OCI-M1 (cell line): ENCODE measurements around the gene RAB40C.

ENCODE experiments used
- DNase-seq: peaks from one replicate; lab custom pipeline; 2025; lab: John Stamatoyannopoulos, UW

RAB40C gene

GRCh38 chr16:617855-618254 is 28.0 kb downstream of the RAB40C start:
- no peak for DNase-seq

DNA sequence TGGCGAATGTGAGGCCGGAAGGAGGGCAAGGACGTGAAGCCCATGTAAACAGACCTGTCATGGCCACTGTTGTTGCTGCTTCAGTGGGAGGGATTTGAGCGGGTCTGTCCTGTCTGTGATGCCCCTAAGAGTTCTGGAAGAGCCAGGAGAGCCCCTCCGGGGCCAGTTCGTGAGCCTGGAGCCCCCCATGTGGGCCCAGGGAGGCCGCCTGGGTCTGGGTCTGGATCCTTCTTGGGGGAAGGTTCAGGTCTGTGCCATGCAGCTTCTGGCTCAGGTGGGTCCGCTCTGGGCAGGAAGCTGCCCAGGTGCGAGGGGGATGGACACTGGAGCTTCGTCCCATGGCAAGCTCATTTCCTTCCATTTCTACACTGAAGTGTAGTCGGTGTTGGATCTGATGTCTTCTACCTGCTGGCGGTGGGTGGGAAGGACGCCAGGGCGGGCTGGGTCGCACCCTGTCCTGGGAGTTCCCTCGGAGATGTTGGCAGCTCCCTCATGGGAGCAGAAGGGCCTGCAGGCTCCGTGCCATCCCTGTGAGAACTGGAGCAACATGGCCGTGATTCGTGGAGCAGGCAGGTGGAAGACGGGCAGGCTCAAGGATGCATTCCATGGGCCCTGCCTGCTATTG is 29.7 kb downstream of the RAB40C start:
- no peak for DNase-seq

GRCh38 chr16:620700-621525 is 31.0 kb downstream of the RAB40C start:
- DNase-seq, result no peak

DNA sequence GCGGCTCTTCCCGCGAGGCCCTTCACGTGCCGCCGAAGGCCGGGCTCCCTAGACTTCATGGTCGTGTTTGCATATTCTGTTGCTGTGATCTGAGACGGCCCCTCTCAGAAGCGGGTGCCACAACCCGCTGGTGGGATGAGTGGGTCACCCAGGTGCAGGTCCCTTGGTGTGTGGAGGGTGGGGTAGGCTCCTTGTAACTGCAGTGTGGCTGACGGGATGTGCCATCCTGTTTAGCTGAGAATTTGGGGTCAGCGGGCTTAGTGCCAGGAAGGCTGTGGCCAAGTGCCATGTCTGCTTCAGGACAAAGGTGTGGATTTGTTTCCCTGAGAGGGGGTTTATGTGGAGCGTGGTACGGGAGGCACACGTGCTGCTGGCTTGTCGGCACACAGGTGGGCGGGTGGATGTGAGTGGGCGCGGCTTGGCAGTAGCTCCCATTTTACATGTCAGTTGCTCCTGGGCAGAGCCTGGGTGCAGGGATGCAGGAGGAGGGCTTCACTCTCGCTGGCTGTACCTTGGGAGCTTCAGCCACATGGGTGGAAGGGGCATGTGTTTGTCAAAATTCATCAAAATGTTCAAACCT is 31.8 kb downstream of the RAB40C start:
- DNase-seq, result no peak

DNA sequence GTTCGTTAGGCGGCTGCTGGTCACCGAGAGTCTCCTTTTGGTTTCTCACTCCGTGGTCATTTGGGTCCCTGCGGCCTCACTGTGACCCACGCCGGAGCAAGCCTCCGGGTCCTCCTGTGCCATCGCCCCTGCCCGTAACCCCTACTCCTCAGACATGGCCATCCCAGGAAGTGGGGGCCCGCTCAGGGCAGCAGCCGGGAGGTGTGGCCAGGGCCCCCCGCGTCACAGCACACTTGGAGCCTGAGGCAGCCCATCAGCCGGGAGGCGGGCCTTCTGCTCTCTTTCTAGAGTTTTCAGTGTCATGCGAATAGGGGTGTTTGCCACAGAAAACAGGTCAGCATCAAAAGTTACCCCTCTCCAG is 33.0 kb downstream of the RAB40C start:
- DNase-seq, result no peak

DNA sequence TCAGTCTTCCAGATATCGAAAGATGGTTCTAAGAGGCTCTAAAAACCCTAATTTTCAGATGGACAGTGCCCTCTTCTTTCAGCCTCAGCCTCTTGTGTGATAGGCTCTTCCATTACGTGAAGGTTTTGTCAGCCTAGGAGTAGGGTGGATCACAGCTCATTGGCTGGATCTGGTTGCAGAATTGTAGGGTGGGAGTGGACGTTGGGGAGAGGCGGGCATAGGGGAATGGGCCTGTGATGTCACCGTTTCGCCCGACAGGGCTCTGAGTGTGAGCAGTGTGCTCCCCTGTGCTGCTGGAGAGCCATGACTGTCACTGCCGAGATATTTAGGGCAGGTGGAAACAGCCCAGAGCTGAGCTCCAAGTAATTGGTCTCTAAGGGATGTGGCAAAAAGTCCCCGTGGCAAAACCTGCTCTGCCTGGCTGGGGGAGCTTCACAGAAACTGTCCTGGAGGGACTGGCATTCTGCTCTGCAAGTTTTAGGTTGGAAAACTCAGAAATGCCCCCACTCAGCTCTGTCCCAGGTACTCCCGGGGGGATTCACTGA is 34.7 kb downstream of the RAB40C start:
- DNase-seq, result no peak

DNA sequence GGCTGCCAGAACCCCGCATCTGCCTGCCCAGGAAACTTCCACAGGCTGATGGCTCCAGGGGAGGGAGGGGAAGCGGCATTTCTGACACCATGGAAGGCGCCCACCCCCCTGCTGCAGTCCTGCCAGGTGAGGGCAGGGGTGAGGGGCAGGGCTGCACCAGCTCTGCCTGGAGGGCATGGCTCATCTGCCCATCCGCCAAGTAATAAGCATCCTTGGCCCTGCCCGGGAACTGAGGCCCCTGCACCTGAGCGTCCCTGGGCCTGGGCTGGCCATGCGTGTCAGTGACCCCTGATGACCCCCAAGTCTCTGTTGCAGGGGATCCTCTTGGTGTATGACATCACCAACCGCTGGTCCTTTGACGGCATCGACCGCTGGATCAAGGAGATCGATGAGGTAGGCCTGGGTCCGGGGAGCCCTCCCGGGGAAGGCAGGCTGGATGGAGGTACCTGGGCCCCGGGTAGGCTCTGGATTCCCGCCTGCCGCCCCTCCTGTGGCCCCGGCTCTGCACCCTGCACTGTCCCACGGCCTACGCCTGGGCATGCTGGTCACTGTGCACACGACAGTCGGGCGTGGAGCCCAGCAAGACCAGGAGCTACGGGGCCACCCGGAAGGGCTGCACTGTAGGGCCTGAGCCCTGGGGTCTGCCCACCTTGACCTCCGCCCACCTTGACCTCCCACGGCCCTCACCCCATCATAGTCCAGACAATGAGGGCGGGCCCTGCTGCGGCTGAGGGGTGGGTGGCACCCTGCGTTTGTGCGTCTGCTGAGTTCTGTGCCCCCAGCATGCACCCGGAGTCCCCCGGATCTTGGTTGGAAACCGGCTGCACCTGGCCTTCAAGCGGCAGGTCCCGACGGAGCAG is 35.5 kb downstream of the RAB40C start:
- DNase-seq, result no peak

GRCh38 chr16:625977-626765 is 36.3 kb downstream of the RAB40C start:
- no peak for DNase-seq

- DNase-seq, result no peak
Measured at GRCh38 chr16:626787-627453, 37.1 kb downstream of the RAB40C start.

DNA sequence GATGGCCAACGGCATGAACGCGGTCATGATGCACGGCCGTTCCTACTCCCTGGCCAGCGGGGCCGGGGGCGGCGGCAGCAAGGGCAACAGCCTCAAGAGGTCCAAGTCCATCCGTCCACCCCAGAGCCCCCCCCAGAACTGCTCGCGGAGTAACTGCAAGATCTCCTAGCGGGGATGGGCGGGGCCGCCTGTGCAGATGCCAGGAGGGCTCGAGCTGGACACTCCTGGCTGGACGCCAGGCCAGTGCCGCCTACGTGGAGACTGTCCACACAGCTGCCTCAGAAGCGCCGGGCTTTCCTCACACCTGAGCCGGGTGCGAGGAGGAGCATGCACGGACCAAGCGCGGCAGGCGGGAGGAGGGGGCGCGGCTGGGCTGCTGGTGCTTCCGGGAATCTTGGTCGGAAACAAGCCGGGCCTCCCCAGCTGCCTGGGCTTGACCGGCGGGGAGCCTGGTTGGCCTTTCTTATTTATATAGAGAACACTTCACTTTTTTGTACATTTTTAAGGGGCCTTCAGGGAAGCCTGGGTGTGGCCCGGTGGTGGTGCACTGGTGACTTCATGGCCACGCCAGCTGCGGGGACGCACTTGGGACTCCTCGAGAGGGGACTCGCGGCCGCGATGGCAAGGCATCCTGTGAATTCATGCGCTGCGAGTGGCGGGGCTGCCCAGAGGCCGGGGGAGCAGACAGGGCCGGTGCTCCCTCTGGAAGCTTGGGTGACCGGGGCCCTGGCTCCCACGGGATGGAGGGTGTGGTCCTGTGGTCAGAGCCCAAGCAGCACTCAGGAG is 37.8 kb downstream of the RAB40C start:
- no peak for DNase-seq

DNA sequence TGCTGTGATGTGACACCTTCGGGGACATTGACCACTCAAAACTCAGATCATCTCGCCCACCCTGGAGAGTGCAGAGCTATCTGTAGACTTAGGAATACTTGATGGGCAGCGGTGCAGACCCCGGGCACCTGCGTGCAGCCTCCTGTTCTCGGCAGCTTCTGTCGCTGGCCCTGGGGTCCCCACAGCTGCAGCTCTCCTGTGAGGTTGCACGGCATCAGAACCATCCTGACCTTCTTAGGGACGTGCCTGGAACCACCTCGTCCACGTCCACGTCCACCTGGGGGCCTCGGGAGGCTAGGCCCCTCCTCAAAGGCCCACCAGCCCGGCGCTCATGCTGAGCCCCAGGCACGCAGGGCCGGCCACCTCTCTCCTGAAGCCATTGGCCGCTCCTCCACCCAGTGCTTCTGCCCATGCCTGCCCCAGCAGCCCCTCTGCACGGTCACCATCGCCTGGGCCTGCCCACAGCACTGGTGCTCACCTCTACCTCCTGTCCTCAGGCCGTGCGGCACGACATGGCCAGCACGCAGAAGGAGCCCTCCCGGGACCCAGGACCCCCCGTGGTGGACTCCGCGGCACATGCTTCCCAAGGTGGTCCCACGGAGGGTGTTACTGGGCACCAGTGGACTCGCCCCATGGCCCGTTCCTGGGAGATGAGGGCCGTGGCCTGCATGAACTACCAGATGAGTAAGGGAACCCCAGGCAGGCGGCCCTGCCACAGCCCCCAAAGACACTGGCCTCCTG is 38.6 kb downstream of the RAB40C start:
- no peak for DNase-seq

GRCh38 chr16:629185-629832 is 39.4 kb downstream of the RAB40C start:
- no peak for DNase-seq

DNA sequence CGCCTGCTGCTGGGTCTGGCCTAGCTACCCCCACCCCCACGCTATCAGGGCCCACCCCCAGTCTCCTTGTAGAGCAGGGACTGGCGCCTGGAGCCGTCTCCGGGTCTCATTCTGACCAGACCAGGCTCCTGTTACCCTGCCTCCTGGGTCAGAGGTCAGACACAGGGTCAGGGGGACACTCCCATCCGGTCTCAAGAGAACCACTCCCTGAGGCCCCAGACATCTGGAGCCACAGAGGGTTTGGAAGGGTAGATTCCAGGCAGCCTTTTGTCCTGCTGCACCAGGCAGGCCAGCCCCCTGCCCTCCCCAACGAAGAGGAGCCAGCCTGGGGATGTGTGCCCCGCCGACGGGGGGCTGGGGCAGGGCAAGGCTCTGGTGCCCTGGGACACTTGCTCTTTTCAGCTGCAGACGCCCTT is 40.0 kb downstream of the RAB40C start:
- no peak for DNase-seq

- DNase-seq, result no peak
Measured at GRCh38 chr16:630249-630814, 40.5 kb downstream of the RAB40C start.

DNA sequence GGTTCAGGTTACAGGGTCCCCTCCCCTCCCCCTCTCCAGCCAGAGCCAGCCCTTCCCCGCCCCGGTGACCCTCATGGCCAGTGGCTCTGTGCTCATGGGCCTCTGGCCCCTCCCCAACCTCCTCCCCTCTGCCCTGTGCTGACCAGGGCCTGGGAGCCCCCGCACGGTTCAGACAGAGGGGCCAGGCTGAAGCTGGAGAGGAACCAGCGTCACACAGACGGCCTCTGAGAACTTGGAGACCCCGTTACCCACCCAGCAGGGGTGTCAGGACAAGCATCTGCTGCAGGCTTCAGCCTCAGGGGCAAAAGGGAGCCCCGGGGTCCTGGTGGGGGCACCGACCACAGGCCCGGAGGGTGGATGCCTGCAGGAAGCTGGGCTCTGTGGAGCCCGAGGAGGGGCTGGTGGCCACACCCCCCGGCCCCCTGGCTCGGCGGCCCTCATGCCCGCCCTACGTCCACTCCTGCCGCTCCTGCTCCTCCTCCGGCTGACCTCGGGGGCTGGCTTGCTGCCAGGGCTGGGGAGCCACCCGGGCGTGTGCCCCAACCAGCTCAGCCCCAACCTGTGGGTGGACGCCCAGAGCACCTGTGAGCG is 41.0 kb downstream of the RAB40C start, which contains the start of gene WFIKKN1:
Gene WFIKKN1, plus strand, starts transcription at position 171 of the 591 bp plus-strand sequence. Its CDS starts 269 bp downstream, at position 440.
- peak; percentile 14 for DNase-seq

DNA sequence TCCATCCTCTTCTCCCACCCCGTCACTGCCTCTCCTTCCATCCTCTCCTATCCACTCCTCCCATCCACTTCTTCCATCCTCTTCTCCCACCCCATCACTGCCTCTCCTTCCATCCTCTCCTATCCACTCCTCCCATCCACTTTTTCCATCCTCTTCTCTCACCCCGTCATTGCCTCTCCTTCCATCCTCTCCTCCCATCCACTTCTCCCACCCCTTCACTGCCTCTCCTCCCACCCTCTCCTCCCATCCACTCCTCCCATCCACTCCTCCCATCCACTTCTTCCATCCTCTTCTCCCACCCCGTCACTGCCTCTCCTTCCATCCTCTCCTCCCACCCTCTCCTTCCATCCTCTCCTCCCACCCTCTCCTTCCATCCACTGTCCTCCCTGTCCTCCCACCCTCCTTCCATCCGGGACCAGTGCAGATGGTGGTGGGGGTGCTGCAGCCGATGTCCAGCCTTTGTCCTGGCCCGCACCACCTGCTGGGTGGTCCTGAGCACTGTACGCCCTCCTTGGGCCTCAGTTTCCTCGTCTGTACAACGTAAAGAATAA is 42.0 kb downstream of the RAB40C start:
- DNase-seq, result no peak
